ENCODE results near the gene H2AZ1. TPM values are rescaled to one million over a fixed set of nuclear protein-coding genes. Genes with fewer than 3 reads are reported as not detected.
A peak's percentile ranks its signal among the peaks of the same experiment; 100 is the strongest.

H2AZ1 gene
- total RNA-seq, 1 donor from 2014 or later, result 22.4 TPM

DNA sequence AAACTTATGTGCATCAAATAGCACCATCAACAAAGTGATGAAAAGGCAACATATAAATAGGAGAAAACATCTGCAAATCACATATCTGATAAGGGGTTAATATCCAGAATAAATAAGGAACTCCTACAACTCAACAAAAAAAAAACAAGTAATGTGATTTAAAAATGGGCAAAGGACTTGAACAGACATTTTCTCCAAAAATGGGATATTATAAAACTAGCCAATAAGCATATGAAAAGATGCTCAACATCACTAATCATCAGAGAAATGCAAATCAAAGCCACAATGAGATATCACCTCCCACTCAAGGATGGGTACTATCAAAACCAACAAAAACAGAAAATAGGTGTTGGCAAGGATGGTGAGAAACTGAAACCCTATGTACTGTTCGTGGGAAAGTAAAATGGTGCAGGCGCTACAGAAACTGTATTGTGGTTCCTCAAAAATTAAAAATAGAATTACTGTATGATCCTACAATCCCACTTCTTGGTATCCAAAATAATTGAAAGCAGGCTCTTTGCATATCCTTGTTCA lies 6.1 kb downstream of the H2AZ1 start:
- Histone ChIP-seq H3K27me3 (no peaks in the 10 kb centered on the region), H3K36me3 (no peaks in the 10 kb centered on the region), H3K4me3 (peak overlapping the region in 1 of 2 donors; percentile 93), H3K27ac (no peak overlapping the region), H3K4me1 (peaks cover 0 to 25% of the 10 kb centered on the region in 2 donors), H3K9me3 (no peaks in the 10 kb centered on the region)
- intact Hi-C loops (cut with DNase I), result no loop called here
- TF ChIP-seq CTCF (IDR thresholded peaks at IDR 0.05), result no peak
- no peak for DNase-seq (ENCODE audit: low spot score in 2 of 2)

DNA sequence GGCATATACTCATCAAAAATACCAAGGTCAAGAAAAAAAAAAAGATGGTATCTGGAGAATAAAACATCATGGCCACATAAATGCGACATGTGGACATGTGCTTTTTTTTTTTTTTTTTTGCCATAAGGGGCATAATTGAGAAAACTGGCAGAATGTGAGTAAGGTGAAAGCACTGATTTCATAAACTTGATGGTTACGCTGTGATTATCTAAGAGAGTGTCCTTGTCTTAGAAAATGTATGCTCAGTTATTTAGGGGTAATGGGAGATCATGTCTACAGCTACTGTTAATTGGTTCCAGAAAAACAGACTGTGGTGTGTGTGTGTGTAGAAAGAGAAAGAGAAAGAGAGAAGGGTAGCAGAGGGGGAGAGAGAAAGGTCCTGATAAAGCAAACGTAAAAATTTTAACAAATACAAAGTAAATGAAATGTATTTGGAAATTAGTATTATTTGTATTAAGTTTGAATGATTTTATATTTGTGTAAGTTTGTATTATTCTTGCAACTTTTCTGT lies 11.8 kb downstream of the H2AZ1 start:
- Histone ChIP-seq H3K27ac (no peak overlapping the region), H3K9me3 (peaks cover 11 to 25% of the 10 kb centered on the region in 2 donors), H3K36me3 (peaks cover 0 to 15% of the 10 kb centered on the region in 2 donors), H3K4me3 (no peak overlapping the region), H3K27me3 (no peaks in the 10 kb centered on the region), H3K4me1 (peaks cover 0 to 3% of the 10 kb centered on the region in 2 donors)
- no peak for TF ChIP-seq CTCF (IDR thresholded peaks at IDR 0.05)
- intact Hi-C loops (cut with DNase I), result no loop called here
- DNase-seq (ENCODE audit: low spot score in 2 of 2), result no peak

GRCh38 chr4:99934891-99935290 lies 15.2 kb downstream of the H2AZ1 start:
- intact Hi-C loops (cut with DNase I), result no loop called here
- Histone ChIP-seq H3K27ac (no peak overlapping the region), H3K36me3 (peaks cover 0 to 22% of the 10 kb centered on the region in 2 donors), H3K4me3 (no peak overlapping the region), H3K4me1 (no peaks in the 10 kb centered on the region), H3K9me3 (peaks cover 11 to 25% of the 10 kb centered on the region in 2 donors), H3K27me3 (no peaks in the 10 kb centered on the region)
- no peak for DNase-seq (ENCODE audit: low spot score in 2 of 2)
- no peak for TF ChIP-seq CTCF (IDR thresholded peaks at IDR 0.05)

DNA sequence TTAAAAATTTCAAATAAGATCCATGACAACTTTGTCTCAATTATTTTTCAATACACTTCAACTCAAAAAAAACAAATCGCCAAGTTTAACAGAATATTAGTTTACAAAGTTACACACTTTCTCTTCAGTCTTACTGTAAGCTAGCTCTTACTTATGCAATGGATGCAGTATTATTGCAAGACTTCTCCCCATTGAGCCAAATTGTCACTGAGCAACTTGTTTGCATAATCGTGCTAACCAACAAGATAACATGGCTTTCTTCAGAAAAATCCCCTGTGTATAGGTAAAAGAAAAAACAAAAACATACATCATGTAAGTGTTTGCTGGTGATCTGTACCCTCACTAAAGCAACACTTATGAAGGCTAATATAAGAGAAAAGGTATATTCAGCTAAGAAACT lies 22.5 kb downstream of the H2AZ1 start:
- TF ChIP-seq CTCF (IDR thresholded peaks at IDR 0.05), result no peak
- DNase-seq (ENCODE audit: low spot score in 2 of 2), result no peak
- Histone ChIP-seq H3K4me1 (no peaks in the 10 kb centered on the region), H3K27ac (no peak overlapping the region), H3K36me3 (peaks cover 8 to 29% of the 10 kb centered on the region in 2 donors), H3K4me3 (no peak overlapping the region), H3K27me3 (no peaks in the 10 kb centered on the region), H3K9me3 (no peaks in the 10 kb centered on the region)
- intact Hi-C loops (cut with DNase I), result no loop called here

DNA sequence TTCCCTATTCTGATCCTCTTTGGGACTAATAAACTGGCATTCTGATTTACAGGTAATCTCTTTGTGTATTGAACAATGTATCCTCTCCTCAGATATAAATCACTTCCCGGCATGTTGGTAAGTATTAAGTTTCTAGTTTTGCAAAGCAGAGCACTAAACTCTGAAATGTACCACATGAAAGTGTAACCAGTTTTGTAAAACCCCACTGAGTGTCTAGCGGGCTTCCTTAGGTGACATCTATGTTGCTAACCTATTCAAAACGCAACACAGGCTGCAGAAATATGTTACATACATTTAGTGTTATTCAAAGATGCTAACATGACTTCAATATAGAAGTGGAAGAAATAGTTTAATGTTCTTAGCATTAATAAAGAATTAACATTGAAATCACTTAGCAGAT lies 28.9 kb downstream of the H2AZ1 start:
- intact Hi-C loops (cut with DNase I), result no loop called here
- no peak overlapping the region for H3K4me3 ChIP-seq
- no peak for DNase-seq (ENCODE audit: low spot score in 2 of 2)
- peaks cover 8 to 29% of the 10 kb centered on the region in 2 donors for H3K36me3 ChIP-seq
- H3K4me1 ChIP-seq, result no peaks in the 10 kb centered on the region
- no peak overlapping the region for H3K27ac ChIP-seq
- no peak for TF ChIP-seq CTCF (IDR thresholded peaks at IDR 0.05)
- H3K9me3 ChIP-seq, result no peaks in the 10 kb centered on the region
- no peaks in the 10 kb centered on the region for H3K27me3 ChIP-seq

DNA sequence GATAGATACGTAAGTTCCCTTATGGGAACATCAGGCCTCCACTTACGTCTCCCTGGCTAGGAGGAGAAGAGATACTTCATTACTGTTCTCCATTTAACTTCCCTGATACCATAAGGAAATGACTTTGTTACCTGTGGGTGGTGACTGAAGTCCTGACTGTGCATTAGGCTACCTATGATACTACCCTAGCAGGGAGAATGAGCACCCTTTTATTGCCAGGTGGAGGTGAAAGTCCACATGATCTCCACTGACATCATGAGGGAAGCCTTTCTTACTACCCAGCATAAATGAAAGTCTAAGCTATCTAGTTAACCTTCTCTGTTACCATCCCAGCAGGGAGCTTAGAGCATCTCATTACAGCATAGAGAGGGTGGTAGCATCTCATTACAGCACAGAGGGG lies 31.4 kb downstream of the H2AZ1 start:
- Histone ChIP-seq H3K27me3 (no peaks in the 10 kb centered on the region), H3K36me3 (peaks cover 5 to 43% of the 10 kb centered on the region in 2 donors), H3K4me1 (no peaks in the 10 kb centered on the region), H3K9me3 (no peaks in the 10 kb centered on the region), H3K4me3 (no peak overlapping the region), H3K27ac (no peak overlapping the region)
- no peak for DNase-seq (ENCODE audit: low spot score in 2 of 2)
- intact Hi-C loops (cut with DNase I), result no loop called here
- TF ChIP-seq CTCF (IDR thresholded peaks at IDR 0.05), result no peak
